Measurements from ENCODE around the gene KLC1.

The KLC1 gene

DNA sequence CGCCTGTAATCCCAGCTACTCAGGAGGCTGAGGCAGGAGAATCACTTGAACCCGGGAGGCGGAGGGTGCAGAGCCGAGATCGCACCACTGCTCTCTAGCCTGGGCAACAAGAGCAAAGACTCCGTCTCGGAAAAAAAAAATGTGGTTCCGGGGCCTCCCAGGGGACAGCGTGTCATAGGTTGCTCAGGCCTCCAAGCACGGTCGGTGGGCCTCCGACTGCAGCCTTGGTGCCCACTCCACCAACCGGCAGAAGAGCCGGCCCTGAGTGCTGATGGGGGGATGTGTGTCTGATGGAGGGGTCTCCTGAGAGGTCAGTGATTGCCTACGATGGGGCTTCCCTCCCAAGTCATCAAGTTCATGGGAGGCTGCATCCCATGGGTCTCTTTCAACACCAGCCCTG lies 102.5 kb downstream of the KLC1 start:
- TF ChIP-seq, protein P1, sequence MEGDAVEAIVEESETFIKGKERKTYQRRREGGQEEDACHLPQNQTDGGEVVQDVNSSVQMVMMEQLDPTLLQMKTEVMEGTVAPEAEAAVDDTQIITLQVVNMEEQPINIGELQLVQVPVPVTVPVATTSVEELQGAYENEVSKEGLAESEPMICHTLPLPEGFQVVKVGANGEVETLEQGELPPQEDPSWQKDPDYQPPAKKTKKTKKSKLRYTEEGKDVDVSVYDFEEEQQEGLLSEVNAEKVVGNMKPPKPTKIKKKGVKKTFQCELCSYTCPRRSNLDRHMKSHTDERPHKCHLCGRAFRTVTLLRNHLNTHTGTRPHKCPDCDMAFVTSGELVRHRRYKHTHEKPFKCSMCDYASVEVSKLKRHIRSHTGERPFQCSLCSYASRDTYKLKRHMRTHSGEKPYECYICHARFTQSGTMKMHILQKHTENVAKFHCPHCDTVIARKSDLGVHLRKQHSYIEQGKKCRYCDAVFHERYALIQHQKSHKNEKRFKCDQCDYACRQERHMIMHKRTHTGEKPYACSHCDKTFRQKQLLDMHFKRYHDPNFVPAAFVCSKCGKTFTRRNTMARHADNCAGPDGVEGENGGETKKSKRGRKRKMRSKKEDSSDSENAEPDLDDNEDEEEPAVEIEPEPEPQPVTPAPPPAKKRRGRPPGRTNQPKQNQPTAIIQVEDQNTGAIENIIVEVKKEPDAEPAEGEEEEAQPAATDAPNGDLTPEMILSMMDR (IDR thresholded peaks at IDR 0.05), result no peak

DNA sequence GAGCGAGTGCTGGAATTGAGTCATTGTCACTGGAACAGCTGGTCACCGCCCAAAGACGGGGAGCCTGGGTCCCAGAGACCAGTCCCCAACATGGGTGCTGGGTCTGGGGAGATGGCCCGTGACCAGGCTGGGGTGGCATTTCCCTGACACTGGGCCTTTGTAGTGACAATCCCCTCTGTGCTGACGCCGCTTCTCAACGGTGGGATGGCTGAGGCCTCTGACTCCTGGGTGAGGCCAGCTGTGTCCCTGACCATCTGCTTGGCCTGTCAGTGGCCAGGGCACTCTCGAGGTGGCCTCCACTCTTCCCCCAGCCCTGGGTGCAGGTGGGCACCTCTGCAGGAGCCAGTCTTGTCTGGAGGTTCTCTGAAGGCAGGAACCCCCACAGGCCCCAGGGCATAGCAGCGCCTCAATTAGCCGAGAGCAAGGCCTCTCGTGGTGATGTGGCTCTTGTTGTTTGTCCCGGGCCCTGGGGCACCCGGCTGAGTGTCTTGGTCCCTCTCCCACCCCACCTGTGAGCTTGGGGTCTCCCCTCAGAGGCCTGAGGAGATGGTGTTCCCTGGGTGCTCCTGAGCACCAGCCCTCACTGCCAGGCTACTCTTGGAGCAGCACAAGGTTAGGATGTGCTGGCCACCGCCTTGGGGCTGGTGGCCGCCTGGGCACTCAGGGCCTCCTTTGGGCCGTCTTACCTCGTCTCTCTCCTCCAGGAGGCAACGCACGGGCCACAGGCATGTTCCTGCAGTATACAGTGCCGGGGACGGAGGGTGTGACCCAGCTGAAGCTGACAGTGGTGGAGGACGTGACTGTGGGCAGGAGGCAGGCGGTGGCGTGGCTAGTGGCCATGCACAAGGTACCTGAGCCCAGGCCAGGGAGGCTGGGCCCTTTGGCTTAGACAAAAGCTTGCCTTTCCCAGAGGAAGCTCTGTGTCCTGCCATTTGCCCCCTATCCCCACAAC lies 103.2 kb downstream of the KLC1 start:
- TF ChIP-seq, protein P1 (IDR thresholded peaks at IDR 0.05), result no peak

DNA sequence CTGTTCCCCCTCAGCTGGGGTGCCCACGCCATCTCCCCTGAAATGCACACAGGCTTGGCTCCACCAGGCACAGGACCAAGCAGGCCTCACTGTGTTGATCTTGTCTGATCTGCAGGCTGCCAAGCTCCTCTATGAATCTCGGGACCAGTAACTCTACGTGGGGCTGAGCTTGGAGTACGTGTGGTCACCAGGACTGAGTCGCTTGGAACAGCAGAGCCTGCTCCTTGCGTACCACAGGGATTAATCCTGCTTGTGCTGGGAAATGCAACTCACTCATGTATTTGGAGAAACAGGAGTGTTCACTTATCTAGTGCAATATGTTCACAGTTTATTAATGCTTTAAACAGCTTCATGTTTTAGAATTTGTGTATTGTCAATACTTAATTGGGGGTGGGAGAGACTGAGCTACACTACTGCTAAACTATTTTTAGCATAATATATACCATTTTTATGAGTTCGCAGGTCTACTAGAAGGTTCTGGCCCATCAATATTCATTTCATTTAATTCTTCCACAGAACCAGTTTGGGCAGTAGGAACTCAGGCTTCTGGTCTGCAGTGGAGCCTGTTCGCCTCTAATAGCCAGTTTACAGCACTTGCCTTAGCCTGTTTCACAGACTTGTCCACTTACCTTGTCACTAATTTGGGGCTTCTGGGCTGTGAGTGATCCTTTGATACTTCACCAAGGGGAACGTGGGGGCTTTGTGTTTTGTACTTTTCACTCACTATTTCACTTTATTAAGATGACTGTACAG lies 104.0 kb downstream of the KLC1 start:
- TF ChIP-seq, protein P1 (IDR thresholded peaks at IDR 0.05), result no peak

DNA sequence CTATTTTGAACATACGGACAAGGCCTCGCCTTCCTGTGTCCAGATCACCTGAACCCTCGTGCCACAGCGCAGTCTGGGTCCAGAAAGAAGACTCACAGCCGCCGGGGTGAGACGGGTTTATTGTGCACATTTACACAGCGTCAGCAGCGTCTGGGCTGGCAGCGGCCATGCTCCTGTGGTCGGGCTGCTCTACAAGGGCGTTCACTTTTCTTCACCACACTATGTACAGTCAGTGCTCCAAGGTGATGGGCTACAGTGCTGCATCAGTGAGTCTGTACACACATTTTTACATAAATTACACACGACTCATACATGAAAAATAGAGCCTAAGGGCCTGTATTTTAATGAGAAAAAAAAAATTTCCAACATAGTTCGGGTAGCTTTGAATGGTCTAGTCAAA lies 104.6 kb downstream of the KLC1 start:
- TF ChIP-seq, protein P1 (IDR thresholded peaks at IDR 0.05), result no peak

DNA sequence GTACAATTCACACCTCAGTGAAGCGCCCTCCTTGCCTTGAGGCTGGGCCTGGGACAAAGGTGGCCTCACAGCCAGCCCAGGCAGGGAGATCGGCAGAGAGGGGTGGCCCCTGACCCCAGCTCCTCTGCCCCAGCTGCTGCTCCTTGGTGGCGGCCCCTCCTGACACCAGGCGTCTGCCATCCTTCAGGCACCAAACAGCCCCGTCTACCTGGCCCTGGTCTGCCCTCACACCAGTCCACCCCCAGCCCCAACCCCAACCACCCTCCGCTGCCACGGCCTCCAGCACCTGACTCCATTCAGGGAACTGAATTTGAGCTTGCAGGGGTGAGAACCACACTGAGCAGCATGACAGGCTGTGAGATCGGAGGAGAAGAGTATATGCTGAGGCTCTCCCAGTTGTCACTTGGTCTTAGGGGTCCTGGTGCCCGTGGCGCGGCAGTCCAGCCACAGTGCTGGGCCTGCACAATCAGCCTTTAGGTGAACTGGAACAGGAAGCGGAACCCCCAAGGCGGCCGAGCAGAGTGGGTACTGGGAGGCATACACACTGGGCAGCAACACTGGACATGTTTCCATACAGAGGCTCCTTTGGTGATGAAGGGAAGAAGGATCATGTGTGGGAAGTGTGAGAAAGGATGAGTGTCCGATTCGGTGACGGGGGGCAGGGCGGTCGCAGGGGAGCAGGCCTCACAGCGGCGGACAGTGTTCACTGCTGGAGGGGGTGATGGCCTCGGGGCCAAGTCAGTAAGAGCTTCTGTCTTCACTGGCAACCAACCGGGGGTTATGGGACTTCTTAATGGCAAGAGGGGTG lies 105.3 kb downstream of the KLC1 start:
- TF ChIP-seq, protein P1 (IDR thresholded peaks at IDR 0.05), result no peak

DNA sequence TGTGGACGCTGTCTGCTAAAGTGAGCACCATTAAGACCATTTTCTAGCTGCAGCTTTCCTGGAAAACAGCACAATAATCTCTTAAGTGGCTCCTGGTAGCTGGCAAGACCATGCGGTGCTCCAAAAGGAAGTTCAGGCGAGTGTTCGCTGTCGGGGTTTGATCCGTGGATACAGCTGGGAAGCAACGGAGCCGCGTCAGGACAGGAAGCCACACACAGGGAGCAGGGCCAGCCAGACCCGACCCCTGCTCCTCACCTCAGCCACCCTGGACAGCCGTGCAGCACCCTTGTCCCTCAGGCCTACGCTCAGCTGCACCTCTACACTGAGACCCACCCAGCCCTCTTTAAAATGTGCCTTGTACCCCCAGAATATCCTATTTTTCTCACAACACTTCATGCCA lies 106.0 kb downstream of the KLC1 start:
- TF ChIP-seq, protein P1 (IDR thresholded peaks at IDR 0.05), result no peak

DNA sequence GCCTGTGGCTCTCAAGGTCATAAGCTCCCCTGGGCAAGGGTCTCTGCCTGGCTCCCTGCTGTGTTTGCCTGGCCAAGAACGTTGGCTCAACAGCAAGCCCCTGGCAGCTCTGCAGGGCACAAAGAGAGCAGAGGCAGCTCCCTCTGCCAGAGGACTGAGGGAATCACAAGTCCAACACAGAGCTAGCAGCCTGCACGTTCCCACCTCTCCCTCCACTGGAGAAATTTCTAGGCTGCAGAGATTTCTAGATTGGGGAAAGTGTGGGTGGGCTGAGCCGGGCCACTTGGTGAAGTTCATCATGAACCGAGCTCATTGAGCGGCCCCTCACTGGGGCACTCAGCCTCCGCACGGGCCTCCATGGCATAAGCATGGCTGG lies 106.4 kb downstream of the KLC1 start:
- TF ChIP-seq, protein P1 (IDR thresholded peaks at IDR 0.05), result no peak

Data from LNCAP (cell line).